GM12872 (cell line): ENCODE data around the gene TAPBP.

ENCODE experiments used
- TF ChIP-seq, protein P1 (sequence below): IDR thresholded peaks from 3 replicates; pipeline ENCODE4 v1.5.1; 2011; ENCODE audit warnings: low read depth, mild to moderate bottlenecking, low read length, moderate library complexity; ENCODE audit not compliant: insufficient read depth

Gene TAPBP

GRCh38 chr6:33272275-33273128 lies 41.4 kb downstream of the TAPBP start:
- TF ChIP-seq, protein P1, sequence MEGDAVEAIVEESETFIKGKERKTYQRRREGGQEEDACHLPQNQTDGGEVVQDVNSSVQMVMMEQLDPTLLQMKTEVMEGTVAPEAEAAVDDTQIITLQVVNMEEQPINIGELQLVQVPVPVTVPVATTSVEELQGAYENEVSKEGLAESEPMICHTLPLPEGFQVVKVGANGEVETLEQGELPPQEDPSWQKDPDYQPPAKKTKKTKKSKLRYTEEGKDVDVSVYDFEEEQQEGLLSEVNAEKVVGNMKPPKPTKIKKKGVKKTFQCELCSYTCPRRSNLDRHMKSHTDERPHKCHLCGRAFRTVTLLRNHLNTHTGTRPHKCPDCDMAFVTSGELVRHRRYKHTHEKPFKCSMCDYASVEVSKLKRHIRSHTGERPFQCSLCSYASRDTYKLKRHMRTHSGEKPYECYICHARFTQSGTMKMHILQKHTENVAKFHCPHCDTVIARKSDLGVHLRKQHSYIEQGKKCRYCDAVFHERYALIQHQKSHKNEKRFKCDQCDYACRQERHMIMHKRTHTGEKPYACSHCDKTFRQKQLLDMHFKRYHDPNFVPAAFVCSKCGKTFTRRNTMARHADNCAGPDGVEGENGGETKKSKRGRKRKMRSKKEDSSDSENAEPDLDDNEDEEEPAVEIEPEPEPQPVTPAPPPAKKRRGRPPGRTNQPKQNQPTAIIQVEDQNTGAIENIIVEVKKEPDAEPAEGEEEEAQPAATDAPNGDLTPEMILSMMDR, result no peak

- TF ChIP-seq, protein P1, result no peak
Measured at GRCh38 chr6:33271468-33272274, 42.2 kb downstream of the TAPBP start, which contains the start of the genes RPS18 and VPS52. RPS18 (plus strand) TSS chr6:33272075; CDS start chr6:33272120, 45 bp downstream. VPS52 (minus strand) TSS chr6:33271876; CDS start chr6:33271675, 201 bp downstream.

GRCh38 chr6:33271117-33271467 lies 42.8 kb downstream of the TAPBP start:
- TF ChIP-seq, protein P1, result no peak

GRCh38 chr6:33264015-33264414 lies 49.9 kb downstream of the TAPBP start:
- TF ChIP-seq, protein P1, result no peak

DNA sequence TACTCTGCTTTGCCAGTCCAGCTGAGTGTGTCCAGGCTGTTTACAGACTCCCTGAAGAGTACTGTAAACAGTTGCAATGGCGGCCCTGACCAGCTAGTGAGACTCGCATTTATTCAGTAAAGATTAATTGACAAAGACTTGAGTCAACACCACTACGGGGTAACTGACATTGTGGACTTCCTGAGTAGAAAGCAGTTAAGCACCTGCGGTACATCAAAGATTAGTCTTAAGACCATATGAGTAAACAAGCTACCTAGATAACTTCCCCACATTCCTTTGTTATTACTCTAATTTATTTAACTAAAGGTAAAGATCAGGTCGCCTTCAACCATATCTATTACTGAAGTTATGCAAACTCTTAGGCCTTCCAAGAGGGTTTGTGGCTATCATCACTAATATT lies 54.8 kb downstream of the TAPBP start:
- TF ChIP-seq, protein P1, result no peak

DNA sequence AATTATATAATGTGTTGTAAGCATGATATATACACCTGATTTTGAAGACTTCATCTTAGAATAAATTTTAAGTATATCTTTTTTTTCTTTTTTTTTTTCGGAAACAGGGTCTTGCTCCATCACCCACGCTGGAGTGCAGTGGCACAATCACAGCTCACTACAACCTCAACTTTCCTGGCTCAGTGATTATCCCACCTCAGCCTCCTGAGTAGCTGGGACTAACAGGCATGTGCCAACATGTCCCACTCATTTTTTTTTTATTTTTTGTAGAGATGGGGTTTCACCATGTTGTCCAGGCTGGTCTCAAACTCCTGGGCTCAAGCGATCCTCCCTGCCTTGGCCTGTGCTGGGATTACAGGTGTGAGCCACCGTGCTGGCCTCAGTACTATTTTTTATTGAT lies 59.3 kb downstream of the TAPBP start:
- TF ChIP-seq, protein P1, result no peak

- TF ChIP-seq, protein P1, result no peak
Measured at GRCh38 chr6:33252759-33253158, 61.1 kb downstream of the TAPBP start.
